ENCODE data around the gene MBP. TPM values are rescaled to one million over a fixed set of nuclear protein-coding genes. Genes with fewer than 3 reads are reported as not detected.

The MBP gene
- total RNA-seq, 1 experiment from 2014 or later: 88.8 TPM

DNA sequence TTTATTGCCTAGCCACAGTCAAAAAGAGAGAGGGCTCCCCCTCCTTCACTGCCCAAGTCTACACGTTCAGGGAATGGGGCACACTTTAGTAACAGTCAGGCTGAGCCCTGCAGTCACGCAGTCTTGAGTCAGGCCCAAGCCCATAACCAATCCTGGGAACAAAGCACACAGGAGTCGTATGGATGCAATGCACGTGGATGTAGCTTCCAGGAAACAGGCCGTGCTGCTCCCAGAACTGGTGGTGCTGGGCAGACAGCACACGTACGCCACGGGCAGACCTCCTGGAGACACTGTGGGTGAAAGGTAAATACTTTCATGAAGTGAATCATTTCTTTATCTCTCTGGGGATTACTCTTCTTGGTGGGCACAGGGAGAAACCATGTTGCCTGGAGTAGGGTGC is 30.0 kb upstream of the MBP start:
- peak; percentile 35; the same call in 1 of the 2 replicates for ATAC-seq
- POLR2A ChIA-PET: no interaction called here
- Histone ChIP-seq H3K27me3 (ENCODE audit: control insufficient read depth, insufficient read depth, low read length) (no peaks in the 10 kb centered on the region), H3K36me3 (ENCODE audit: control insufficient read depth, insufficient read depth, low read length) (no peaks in the 10 kb centered on the region), H3K4me3 (ENCODE audit: low read depth in 2 of 2, low read length in 2 of 2) (no peak overlapping the region), H3K4me1 (ENCODE audit: control insufficient read depth, insufficient read depth, low read length) (no peaks in the 10 kb centered on the region), H3K9me3 (ENCODE audit: control insufficient read depth, insufficient read depth, low read depth, low read length) (no peaks in the 10 kb centered on the region), H3K27ac (ENCODE audit: low read length) (no peak overlapping the region)
- in situ Hi-C loops (cut with HindIII; ENCODE audit: low pct_unique_long_range_greater_than_20kb, low sequenced_read_pairs): no loop called here
- CTCF ChIA-PET: no interaction called here
- DNase-seq (ENCODE audit: low read depth, low spot score): no peak
- no TSS peak for BruUV-seq (replicated peaks)
- intact Hi-C loops (cut with micrococcal nuclease; ENCODE audit: unreplicated experiment): no loop called here
- TF ChIP-seq TCF7L2 (IDR thresholded peaks at IDR 0.05; ENCODE audit: low read depth, low read length) (no peak), SIN3A (IDR thresholded peaks at IDR 0.05; ENCODE audit: borderline replicate concordance, insufficient read depth, low read depth, low read length) (no peak), POLR2AphosphoS5 (IDR thresholded peaks at IDR 0.05; ENCODE audit: low read depth, low read length) (no peak)
- TF ChIP-seq, protein P1, sequence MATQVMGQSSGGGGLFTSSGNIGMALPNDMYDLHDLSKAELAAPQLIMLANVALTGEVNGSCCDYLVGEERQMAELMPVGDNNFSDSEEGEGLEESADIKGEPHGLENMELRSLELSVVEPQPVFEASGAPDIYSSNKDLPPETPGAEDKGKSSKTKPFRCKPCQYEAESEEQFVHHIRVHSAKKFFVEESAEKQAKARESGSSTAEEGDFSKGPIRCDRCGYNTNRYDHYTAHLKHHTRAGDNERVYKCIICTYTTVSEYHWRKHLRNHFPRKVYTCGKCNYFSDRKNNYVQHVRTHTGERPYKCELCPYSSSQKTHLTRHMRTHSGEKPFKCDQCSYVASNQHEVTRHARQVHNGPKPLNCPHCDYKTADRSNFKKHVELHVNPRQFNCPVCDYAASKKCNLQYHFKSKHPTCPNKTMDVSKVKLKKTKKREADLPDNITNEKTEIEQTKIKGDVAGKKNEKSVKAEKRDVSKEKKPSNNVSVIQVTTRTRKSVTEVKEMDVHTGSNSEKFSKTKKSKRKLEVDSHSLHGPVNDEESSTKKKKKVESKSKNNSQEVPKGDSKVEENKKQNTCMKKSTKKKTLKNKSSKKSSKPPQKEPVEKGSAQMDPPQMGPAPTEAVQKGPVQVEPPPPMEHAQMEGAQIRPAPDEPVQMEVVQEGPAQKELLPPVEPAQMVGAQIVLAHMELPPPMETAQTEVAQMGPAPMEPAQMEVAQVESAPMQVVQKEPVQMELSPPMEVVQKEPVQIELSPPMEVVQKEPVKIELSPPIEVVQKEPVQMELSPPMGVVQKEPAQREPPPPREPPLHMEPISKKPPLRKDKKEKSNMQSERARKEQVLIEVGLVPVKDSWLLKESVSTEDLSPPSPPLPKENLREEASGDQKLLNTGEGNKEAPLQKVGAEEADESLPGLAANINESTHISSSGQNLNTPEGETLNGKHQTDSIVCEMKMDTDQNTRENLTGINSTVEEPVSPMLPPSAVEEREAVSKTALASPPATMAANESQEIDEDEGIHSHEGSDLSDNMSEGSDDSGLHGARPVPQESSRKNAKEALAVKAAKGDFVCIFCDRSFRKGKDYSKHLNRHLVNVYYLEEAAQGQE (IDR thresholded peaks at IDR 0.05; ENCODE audit: insufficient read depth in 1 of 2, low read depth in 2 of 2, low read length in 1 of 2): no peak
- TF ChIP-seq, protein P2, sequence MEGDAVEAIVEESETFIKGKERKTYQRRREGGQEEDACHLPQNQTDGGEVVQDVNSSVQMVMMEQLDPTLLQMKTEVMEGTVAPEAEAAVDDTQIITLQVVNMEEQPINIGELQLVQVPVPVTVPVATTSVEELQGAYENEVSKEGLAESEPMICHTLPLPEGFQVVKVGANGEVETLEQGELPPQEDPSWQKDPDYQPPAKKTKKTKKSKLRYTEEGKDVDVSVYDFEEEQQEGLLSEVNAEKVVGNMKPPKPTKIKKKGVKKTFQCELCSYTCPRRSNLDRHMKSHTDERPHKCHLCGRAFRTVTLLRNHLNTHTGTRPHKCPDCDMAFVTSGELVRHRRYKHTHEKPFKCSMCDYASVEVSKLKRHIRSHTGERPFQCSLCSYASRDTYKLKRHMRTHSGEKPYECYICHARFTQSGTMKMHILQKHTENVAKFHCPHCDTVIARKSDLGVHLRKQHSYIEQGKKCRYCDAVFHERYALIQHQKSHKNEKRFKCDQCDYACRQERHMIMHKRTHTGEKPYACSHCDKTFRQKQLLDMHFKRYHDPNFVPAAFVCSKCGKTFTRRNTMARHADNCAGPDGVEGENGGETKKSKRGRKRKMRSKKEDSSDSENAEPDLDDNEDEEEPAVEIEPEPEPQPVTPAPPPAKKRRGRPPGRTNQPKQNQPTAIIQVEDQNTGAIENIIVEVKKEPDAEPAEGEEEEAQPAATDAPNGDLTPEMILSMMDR (IDR thresholded peaks at IDR 0.05): no peak

DNA sequence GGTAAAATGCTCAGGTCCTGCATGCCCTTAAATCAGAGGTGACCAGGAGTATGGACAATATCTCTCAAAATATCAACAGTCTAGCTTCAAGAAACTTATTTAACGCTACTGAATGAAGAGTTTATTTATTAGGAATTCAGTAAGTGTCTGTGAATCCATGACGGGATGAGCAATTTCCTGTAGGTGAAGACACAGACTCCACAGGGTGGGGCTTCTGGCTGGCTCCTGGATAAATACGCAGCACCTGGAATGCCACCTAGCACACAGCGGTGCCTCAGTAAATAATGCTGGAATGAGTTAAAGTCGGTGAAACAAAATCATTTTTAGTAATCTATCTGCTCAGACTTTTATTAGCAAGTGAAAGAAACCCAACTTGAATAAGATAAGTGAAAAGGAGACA is 29.4 kb upstream of the MBP start:
- ATAC-seq (no peak), DNase-seq (ENCODE audit: low read depth, low spot score) (no peak)
- no peak overlapping the region for H3K4me3 ChIP-seq (ENCODE audit: low read depth in 2 of 2, low read length in 2 of 2)
- no peaks in the 10 kb centered on the region for H3K9me3 ChIP-seq (ENCODE audit: control insufficient read depth, insufficient read depth, low read depth, low read length)
- CTCF ChIA-PET: no interaction called here
- H3K27me3 ChIP-seq (ENCODE audit: control insufficient read depth, insufficient read depth, low read length): no peaks in the 10 kb centered on the region
- TF ChIP-seq, protein P1 (IDR thresholded peaks at IDR 0.05; ENCODE audit: insufficient read depth in 1 of 2, low read depth in 2 of 2, low read length in 1 of 2): no peak
- TF ChIP-seq, protein P2 (IDR thresholded peaks at IDR 0.05): no peak
- H3K27ac ChIP-seq (ENCODE audit: low read length): no peak overlapping the region
- in situ Hi-C loops (cut with HindIII; ENCODE audit: low pct_unique_long_range_greater_than_20kb, low sequenced_read_pairs): no loop called here
- intact Hi-C loops (cut with micrococcal nuclease; ENCODE audit: unreplicated experiment): no loop called here
- no TSS peak for BruUV-seq (replicated peaks)
- no peaks in the 10 kb centered on the region for H3K36me3 ChIP-seq (ENCODE audit: control insufficient read depth, insufficient read depth, low read length)
- POLR2A ChIA-PET: no interaction called here
- no peaks in the 10 kb centered on the region for H3K4me1 ChIP-seq (ENCODE audit: control insufficient read depth, insufficient read depth, low read length)
